ENCODE measurements around the gene REXO5. TPM values are rescaled to one million over a fixed set of nuclear protein-coding genes. Genes with fewer than 3 reads are reported as not detected.

Gene REXO5
- total and polyA plus RNA-seq, 2 of the 13 experiments (the other 11 are each of a cell fraction or from before 2014, with no cell fraction given) = 5.9 to 13.1 TPM

DNA sequence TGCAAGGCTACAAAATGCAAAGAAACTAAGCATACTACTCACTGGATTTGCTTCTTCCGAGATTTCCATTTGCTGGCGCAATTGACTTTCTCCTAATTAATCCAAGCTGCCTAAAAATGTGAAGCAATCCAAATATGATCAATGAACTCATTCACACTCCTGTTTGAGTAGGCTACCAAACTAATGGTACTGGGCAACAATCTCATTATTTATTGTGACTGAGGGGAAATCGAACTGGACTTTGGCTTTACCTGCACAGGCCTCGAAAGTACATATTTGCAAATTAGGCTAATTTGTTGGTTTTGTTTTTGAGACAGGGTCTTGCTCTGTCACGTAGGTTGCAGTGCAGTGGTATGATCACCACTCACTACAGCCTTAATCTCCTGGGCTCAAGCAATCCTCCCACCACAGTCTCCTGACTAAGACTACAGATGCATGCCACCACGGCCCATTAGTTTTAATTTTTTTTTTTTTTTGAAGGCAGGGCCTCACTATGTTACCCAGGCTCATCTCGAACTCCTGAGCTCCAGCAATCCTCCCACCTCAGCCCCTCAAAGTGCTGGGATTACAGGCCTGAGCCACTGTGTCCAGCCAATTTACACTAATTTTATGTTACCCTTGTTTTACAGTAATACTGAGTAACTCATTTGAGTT, 2.6 kb upstream of the REXO5 start (continued):
- TF ChIP-seq, protein P1, sequence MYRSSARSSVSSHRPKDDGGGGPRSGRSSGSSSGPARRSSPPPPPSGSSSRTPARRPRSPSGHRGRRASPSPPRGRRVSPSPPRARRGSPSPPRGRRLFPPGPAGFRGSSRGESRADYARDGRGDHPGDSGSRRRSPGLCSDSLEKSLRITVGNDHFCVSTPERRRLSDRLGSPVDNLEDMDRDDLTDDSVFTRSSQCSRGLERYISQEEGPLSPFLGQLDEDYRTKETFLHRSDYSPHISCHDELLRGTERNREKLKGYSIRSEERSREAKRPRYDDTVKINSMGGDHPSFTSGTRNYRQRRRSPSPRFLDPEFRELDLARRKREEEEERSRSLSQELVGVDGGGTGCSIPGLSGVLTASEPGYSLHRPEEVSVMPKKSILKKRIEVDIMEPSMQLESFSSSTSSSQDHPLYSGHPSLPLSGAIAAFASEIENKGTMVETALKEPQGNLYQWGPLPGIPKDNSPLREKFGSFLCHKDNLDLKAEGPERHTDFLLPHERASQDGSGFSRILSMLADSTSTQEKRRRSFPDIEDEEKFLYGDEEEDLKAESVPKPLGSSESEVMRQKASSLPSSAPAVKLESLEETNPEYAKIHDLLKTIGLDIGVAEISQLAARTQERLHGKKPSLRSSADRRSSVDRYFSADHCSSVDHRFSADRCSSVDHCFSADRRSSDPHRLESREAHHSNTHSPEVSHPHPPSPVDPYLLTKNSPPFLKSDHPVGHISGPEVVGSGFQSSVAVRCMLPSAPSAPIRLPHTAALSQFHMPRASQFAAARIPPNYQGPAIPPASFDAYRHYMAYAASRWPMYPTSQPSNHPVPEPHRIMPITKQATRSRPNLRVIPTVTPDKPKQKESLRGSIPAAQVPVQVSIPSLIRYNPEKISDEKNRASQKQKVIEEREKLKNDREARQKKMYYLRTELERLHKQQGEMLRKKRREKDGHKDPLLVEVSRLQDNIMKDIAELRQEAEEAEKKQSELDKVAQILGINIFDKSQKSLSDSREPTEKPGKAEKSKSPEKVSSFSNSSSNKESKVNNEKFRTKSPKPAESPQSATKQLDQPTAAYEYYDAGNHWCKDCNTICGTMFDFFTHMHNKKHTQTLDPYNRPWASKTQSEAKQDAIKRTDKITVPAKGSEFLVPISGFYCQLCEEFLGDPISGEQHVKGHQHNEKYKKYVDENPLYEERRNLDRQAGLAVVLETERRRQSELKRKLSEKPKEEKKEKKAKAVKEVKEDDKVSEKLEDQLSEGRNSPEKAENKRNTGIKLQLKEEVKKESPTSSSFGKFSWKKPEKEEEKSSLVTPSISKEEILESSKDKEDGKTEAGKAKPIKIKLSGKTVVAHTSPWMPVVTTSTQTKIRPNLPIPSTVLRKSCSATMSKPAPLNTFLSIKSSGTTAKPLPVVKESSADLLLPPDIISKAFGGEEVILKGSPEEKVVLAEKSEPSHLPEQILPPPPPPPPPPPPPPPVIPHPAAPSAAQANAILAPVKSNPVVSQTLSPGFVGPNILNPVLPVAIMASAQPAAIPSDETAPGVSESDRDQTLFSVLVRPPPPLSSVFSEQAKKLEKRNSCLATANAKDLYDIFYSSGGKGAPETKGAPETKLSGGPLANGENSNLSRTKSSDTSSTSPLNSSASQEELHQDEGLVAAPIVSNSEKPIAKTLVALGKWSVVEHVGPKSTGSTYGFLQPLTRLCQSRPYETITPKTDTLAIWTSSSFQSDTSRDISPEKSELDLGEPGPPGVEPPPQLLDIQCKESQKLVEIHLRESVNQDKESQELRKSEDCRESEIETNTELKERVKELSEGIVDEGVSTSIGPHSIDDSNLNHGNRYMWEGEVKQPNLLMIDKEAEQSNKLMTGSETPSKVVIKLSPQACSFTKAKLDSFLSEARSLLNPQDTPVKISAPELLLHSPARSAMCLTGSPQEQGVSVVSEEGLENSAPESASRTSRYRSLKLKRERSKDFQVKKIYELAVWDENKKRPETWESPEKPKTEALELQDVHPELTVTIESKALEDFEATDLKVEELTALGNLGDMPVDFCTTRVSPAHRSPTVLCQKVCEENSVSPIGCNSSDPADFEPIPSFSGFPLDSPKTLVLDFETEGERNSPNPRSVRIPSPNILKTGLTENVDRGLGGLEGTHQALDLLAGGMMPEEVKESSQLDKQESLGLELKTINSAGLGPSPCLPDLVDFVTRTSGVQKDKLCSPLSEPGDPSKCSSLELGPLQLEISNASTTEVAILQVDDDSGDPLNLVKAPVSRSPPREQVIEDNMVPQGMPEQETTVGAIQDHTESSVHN (CRISPR knock-in tag; IDR thresholded peaks at IDR 0.05) = no peak
- TF ChIP-seq SRSF4 (IDR thresholded peaks at IDR 0.05; ENCODE audit: low read depth, low read length, poor library complexity, severe bottlenecking) (no peak), ZNF775 (CRISPR knock-in tag; IDR thresholded peaks at IDR 0.05; ENCODE audit: borderline replicate concordance) (no peak), RXRA (CRISPR knock-in tag; IDR thresholded peaks at IDR 0.05) (no peak; the same call in 1 of the 2 replicates), JUND (CRISPR knock-in tag; IDR thresholded peaks at IDR 0.05) (no peak), ESRRA (CRISPR knock-in tag; IDR thresholded peaks at IDR 0.05; ENCODE audit: low read depth) (no peak), SNRNP70 (IDR thresholded peaks at IDR 0.05; ENCODE audit: low read depth, low read length) (no peak), RFX5 (IDR thresholded peaks at IDR 0.05; ENCODE audit: low read depth, low read length) (no peak), MED1 (CRISPR knock-in tag; IDR thresholded peaks at IDR 0.05) (peak; percentile 85), ZIK1 (CRISPR knock-in tag; IDR thresholded peaks at IDR 0.05; ENCODE audit: borderline replicate concordance, low read depth) (no peak), ZNF350 (CRISPR knock-in tag; IDR thresholded peaks at IDR 0.05; ENCODE audit: borderline replicate concordance, low read depth) (no peak), DNMT3B (CRISPR knock-in tag; conservative IDR thresholded peaks at IDR 0.05) (no peak), ZNF33A (CRISPR knock-in tag; IDR thresholded peaks at IDR 0.05; ENCODE audit: borderline replicate concordance) (no peak), CBX5 (CRISPR knock-in tag; IDR thresholded peaks at IDR 0.05; ENCODE audit: borderline replicate concordance) (no peak)
- TF ChIP-seq, protein P2, sequence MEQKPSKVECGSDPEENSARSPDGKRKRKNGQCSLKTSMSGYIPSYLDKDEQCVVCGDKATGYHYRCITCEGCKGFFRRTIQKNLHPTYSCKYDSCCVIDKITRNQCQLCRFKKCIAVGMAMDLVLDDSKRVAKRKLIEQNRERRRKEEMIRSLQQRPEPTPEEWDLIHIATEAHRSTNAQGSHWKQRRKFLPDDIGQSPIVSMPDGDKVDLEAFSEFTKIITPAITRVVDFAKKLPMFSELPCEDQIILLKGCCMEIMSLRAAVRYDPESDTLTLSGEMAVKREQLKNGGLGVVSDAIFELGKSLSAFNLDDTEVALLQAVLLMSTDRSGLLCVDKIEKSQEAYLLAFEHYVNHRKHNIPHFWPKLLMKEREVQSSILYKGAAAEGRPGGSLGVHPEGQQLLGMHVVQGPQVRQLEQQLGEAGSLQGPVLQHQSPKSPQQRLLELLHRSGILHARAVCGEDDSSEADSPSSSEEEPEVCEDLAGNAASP (CRISPR knock-in tag; IDR thresholded peaks at IDR 0.05; ENCODE audit: borderline replicate concordance) = no peak
- TF ChIP-seq, protein P3, sequence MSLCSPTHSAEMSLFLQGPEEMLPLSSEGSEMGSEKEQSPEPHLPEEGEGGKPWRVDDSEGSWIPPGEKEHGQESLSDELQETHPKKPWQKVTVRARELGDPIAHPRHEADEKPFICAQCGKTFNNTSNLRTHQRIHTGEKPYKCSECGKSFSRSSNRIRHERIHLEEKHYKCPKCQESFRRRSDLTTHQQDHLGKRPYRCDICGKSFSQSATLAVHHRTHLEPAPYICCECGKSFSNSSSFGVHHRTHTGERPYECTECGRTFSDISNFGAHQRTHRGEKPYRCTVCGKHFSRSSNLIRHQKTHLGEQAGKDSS (CRISPR knock-in tag; IDR thresholded peaks at IDR 0.05; ENCODE audit: borderline replicate concordance, low read depth) = peak; percentile 37; the same call in 1 of the 2 replicates
- TF ChIP-seq, protein P4, sequence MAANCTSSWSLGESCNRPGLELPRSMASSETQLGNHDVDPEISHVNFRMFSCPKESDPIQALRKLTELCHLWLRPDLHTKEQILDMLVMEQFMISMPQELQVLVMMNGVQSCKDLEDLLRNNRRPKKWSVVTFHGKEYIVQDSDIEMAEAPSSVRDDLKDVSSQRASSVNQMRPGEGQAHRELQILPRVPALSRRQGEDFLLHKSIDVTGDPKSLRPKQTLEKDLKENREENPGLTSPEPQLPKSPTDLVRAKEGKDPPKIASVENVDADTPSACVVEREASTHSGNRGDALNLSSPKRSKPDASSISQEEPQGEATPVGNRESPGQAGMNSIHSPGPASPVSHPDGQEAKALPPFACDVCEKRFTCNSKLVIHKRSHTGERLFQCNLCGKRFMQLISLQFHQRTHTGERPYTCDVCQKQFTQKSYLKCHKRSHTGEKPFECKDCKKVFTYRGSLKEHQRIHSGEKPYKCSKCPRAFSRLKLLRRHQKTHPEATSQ (CRISPR knock-in tag; IDR thresholded peaks at IDR 0.05; ENCODE audit: borderline replicate concordance) = peak; percentile 93

All from HepG2 (cell line).